ENCODE measurements around the gene CHRND. TPM values are rescaled to one million over a fixed set of nuclear protein-coding genes. Genes with fewer than 3 reads are reported as not detected.
A peak's percentile ranks its signal among the peaks of the same experiment; 100 is the strongest.

The CHRND gene
- total and polyA plus RNA-seq, 12 donors, result 0.03 to 0.57 (median 0.17) TPM; not detected in 8

GRCh38 chr2:232562515-232563151 lies 36.7 kb downstream of the CHRND start:
- ATAC-seq, result no peak
- intact Hi-C loops (cut with DNase I), result no loop called here
- no peak for DNase-seq
- Histone ChIP-seq H3K9me3 (no peaks in the 10 kb centered on the region), H3K4me1 (peaks cover 0 to 4% (median 2%) of the 10 kb centered on the region in 9 donors), H3K27ac (no peak overlapping the region), H3K27me3 (no peaks in the 10 kb centered on the region), H3K36me3 (peaks cover 5 to 100% (median 70%) of the 10 kb centered on the region in 9 donors), H3K4me3 (no peak overlapping the region)
- no peak for TF ChIP-seq CTCF (IDR thresholded peaks at IDR 0.05)
- 85 to 90% methylated on average over 8 of the region's 8 CpGs for WGBS, 2 donors

GRCh38 chr2:232563580-232563979 lies 37.6 kb downstream of the CHRND start:
- intact Hi-C loops (cut with DNase I), result no loop called here
- TF ChIP-seq CTCF (IDR thresholded peaks at IDR 0.05), result no peak
- no peak overlapping the region for H3K27ac ChIP-seq
- H3K4me1 ChIP-seq, result peaks cover 0 to 14% (median 8%) of the 10 kb centered on the region in 9 donors
- 44 to 65% methylated on average over 3 of the region's 3 CpGs for WGBS, 2 donors
- H3K4me3 ChIP-seq, result no peak overlapping the region
- no peaks in the 10 kb centered on the region for H3K27me3 ChIP-seq
- DNase-seq, result no peak
- H3K36me3 ChIP-seq, result peaks cover 5 to 100% (median 61%) of the 10 kb centered on the region in 9 donors
- H3K9me3 ChIP-seq, result no peaks in the 10 kb centered on the region
- ATAC-seq, result no peak

GRCh38 chr2:232567721-232568120 lies 41.8 kb downstream of the CHRND start:
- ATAC-seq, result no peak
- Histone ChIP-seq H3K27me3 (no peaks in the 10 kb centered on the region), H3K4me1 (peaks cover 0 to 16% (median 8%) of the 10 kb centered on the region in 9 donors), H3K36me3 (peaks cover 5 to 100% (median 78%) of the 10 kb centered on the region in 9 donors), H3K9me3 (no peaks in the 10 kb centered on the region), H3K4me3 (no peak overlapping the region), H3K27ac (no peak overlapping the region)
- no peak for TF ChIP-seq CTCF (IDR thresholded peaks at IDR 0.05)
- no peak for DNase-seq
- intact Hi-C loops (cut with DNase I), result no loop called here

DNA sequence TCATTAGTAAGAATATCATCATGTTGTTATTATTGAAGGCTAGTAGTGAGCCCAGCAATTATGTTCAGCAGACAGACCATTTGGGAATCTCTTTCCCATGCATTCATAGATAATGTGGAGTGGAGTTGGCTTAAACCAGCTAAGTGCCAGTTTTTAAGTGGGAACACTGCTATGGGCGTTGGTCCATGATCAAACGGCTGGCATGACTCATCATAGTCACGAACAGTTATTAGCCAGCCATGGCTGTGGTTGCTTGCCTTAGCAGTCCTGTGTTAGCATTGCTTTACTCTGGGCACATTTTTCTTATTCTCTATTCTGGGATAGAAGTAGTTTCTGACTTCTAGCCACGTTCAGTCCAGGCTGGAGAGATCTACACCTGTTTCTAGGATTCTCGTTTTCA lies 42.2 kb downstream of the CHRND start:
- Histone ChIP-seq H3K27ac (no peak overlapping the region), H3K27me3 (no peaks in the 10 kb centered on the region), H3K4me3 (no peak overlapping the region), H3K9me3 (no peaks in the 10 kb centered on the region), H3K4me1 (peaks cover 0 to 16% (median 8%) of the 10 kb centered on the region in 9 donors), H3K36me3 (peaks cover 5 to 100% (median 83%) of the 10 kb centered on the region in 9 donors)
- WGBS, 2 donors, result 61% methylated on average over 5 of the region's 5 CpGs
- ATAC-seq (peak; percentile 49 to 87 (median 76)), DNase-seq (peak in 1 of 2 donors; percentile 31)
- no peak for TF ChIP-seq CTCF (IDR thresholded peaks at IDR 0.05)
- intact Hi-C loops (cut with DNase I), result no loop called here

Measured in heart right ventricle (tissue), 16 donors.